Epithelial cell of prostate (primary cell): ENCODE results near the gene TTF1.

Experiments used
- DNase-seq: peaks from one replicate; pipeline ENCODE4 v3.0.0-alpha.2; 2011; ENCODE audit warnings: low read depth, low spot score
- H3K27ac ChIP-seq: fragments of 450-650 bp; 2 replicates; pipeline ENCODE4 v1.5.1; 2017; ENCODE audit warnings: mild to moderate bottlenecking

The TTF1 gene

DNA sequence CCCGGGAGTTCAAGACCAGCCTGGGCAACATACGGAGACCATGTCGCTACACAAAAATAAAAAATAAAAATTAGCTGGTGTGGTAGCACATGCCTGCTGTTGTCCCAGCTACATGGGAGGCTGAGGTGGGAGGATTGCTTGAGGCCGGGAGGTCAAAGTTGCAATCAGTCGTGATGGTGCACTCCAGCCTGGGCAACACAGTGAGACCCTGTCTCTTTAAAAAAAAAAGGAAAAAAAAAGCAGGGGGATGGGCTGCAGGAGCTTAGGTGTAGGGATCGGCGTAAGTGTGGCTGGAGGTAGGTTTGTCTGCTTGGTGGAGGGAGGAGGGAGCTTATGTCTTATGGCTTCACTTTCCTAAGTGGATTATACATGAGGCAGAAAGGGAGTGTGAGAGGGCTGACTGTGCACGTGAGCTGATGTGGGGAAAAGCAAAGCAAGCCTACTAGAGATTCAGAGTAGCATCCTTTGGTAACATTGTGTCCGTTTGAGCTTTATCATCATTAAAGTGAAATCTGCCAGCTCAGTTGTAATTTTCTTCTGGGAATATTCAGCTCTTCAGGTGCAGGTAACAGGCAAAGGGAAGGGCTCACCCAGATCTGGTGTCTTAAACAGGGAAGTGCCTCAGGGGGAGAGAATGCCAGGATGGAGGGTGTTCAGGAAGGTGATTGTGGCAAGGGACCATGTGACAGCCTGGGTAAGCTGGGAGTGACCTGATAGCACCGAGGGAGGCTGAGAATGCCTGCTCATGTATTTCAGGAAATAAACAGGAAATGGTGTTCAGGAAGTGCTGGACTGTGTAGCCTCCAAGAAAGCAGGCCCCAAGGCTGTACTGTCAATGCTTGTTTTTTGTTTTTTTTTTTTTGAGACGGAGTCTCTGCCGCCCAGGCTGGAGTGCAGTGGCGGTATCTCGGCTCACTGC, 34.2 kb downstream of the TTF1 start:
- H3K27ac ChIP-seq = peak overlapping the region; percentile 26

DNA sequence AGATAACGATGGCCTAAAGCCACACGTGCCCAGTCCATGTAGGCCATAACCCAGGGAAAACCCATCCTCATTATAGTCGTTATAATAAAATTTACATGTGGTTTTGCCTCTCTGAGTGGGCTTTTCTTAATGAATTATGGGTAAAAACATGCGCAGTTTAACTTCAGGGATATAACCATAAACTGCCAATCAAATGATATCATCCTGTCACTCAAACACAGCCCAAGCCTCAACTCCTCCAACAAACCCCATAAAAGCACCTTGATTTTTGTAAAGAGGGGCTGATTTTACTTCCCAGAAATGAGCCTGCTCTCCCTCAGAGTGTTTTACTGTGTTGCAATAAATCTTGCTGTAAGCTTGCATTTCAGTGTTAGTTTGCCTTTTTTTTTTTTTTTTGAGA, 36.0 kb downstream of the TTF1 start:
- no peak for DNase-seq
- H3K27ac ChIP-seq = no peak overlapping the region

More for the DNA sequence above, 34.2 kb downstream of the TTF1 start:
- DNase-seq = peak; percentile 33

DNA sequence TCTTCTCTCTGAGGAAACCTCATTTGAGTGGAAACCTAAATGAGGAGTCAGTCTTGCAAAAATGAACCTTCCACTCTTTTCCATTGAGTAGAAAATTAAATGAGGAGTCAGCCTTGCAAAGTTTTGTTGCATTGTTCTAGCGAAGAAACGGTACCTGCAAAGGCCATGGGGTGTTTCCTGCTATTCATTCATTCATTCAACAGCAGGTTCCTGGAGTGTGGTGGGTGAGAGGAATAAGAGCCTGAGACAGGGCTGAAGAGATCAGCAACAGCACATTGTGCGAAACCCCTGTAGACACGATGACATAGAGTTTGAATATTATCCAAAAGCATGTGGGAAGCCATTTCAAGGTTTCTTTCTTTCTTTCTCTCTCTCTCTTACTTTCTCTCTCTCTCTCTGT, 37.2 kb downstream of the TTF1 start:
- no peak overlapping the region for H3K27ac ChIP-seq
- no peak for DNase-seq

DNA sequence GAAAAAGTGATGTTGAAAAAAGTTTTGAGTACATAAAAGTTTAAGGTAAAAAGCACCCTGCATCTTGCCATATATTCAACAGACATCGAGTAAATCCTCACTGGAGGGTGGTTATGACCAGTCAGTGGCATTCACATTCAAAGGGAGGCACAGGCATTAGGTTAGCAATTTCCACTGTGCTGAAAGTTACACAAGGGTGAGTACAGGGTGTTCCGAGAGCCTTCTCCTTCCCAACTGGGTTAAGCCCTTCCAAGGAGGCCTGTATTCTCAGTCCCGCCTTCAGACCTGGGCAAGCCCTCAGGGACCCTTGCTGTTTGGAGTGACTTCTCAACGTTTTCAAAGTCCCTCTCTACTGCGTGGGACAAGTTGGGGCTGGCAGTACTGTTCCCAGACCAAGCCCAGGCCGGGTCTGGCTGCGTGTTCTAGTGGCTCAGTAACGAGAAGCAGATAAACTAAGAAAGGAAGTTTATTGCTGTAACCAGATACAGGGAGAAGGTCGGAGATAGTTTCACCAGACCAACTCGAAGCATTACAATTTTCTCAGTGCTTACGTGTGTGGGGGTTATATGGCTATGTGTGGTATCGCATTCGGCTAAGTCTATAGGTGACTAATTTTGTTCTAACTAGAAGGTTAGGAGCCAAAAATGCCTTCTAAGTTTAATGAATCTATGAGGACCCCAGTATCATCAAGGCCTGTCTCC, 38.9 kb downstream of the TTF1 start:
- H3K27ac ChIP-seq = peak overlapping the region; percentile 6

DNA sequence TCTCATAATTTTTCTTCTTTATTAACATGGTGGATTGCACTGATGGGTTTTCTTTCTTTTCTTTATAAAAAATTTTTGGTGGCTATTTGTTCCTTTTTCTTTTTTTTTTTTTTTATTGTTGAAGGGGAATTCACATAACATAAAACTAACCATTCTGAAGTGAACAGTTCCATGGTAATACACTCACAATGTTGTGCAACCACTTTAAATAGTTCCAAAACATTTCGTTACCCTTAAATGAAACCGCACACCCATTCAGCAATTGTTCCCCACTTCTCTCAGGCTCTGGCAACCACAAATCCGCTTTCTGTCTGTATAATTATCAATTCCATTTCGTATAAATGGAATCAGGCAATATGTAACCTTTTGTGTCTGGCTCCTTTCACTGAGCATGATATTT, 40.2 kb downstream of the TTF1 start:
- no peak overlapping the region for H3K27ac ChIP-seq

More for the DNA sequence above, 38.9 kb downstream of the TTF1 start:
- no peak for DNase-seq

DNA sequence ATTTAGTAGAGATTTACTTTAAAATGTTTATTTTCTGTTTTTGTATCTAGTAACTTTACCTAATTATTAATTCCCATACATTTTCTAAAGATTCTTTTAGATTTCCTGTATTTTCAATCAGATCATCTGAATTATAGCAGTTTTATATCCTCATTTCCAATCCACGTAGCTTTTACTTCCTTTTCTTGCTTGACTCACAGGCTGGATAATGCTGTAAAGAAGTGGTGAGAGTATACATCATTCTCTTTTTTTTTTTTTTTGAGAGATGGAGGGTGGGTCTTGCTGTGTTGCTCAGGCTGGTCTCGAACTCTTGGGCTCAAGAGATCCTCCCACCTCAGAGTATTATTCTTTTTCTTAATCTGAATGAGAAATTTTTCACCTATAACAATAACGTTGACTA, 40.7 kb downstream of the TTF1 start:
- no peak for DNase-seq
- no peak overlapping the region for H3K27ac ChIP-seq

More for the DNA sequence above, 40.2 kb downstream of the TTF1 start:
- DNase-seq = no peak

DNA sequence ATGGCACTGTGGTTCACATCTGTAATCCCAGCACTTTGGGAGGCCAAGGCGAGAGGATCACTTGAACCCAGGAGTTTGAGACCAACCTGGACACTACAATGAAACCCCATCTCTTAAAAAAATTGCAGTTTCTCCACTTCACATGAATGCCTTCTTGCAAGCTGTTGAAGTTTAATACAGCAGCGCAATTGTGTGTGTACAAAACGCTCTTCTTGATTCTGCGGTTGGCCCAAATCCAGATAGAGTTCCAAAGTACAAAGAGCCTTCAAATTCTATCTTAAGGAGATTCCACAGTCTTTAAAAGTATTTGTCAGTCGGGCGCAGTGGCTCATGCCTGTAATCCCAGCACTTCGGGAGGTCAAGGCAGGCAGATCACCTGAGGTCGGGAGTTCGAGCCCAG, 42.6 kb downstream of the TTF1 start:
- no peak for DNase-seq
- H3K27ac ChIP-seq = no peak overlapping the region

DNA sequence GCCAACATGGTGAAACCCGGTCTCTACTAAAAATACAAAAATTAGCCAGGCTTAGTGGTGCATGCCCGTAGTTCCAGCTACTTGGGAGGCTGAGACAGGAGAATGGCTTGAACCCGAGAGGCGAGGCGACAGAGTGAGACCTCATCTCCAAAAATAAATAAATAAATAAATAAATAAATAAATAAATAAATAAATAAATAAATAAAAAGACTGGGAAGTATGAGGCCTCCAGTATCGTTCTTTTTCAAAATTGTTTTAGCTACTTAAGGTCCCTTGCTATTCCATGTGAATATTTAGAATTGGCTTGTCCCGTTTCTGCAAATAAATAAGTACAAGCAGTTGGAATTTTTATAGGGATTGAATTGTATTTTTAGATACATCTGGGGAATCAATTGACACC, 48.9 kb downstream of the TTF1 start:
- peak overlapping the region; percentile 52 for H3K27ac ChIP-seq
- DNase-seq = no peak

DNA sequence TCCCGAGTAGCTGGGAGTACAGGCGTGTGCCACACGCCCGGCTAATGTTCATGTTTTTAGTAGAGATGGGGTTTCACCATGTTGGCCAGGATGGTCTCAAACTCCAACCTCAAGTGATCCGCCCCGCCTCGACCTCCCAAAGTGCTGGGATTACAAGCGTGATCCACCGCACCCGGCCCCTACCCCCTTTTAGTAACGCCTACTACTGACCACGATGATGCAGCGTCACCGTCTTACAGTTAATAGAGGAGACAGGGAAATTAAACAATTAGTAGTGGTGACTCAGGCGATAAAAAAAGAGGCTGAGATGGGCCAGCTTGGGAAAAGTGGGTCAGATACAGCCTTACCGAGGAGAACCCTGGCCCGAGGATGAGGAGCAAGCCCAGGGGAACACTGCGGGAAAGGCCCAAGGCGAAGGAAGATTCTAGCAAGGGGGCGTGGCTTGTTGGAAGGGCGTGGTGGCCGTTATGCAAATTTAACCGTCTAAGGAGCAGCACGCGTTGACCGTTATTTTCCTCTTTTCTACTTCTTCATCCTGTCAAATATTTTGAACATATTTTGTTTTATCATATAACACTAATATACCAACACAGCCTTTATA, 50.2 kb downstream of the TTF1 start:
- DNase-seq = no peak
- no peak overlapping the region for H3K27ac ChIP-seq

DNA sequence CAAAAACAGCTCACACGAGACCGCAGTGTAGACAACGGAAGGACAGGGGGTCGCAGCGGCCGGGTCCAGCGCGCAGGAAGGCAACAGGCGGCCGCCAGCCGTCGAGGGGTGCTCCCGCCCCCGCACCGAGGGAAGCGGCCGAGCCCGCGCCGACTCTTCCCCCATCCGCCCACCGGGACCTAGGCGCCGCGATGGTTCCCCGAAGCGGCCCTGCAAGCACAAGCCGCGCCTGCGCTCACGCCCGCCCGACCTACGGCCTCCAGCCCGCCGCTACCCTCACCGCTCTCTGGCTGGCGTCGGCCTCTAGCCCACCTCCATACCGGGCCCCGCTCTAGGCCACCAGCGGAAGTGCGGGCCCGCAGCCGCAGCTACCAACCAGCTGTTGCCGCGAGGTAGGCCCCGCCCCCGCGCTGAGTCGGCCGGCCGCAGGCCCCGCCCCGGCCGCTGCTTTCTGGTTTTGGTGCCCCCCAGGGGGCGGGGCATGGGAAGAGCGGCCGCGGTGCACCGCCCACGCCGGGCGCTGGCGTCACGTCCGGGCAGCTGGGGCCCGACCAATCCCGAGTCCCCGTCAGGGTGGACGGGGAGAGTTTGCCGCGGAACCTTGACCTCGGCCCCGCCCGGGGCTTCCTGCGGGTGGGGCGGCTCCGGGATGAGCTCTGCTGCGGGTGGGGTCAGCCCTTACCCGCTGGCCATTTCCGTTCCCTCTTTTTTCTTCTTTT, 51.8 kb downstream of the TTF1 start, which contains the start of gene SETX:
SETX (minus strand) TSS at position 350 of the 719 bp plus-strand sequence. CDS start 5,558 bp downstream, outside the sequence.
- peak; percentile 69 for DNase-seq
- peak within 1 kb of the TSS; percentile 90 for H3K27ac ChIP-seq

DNA sequence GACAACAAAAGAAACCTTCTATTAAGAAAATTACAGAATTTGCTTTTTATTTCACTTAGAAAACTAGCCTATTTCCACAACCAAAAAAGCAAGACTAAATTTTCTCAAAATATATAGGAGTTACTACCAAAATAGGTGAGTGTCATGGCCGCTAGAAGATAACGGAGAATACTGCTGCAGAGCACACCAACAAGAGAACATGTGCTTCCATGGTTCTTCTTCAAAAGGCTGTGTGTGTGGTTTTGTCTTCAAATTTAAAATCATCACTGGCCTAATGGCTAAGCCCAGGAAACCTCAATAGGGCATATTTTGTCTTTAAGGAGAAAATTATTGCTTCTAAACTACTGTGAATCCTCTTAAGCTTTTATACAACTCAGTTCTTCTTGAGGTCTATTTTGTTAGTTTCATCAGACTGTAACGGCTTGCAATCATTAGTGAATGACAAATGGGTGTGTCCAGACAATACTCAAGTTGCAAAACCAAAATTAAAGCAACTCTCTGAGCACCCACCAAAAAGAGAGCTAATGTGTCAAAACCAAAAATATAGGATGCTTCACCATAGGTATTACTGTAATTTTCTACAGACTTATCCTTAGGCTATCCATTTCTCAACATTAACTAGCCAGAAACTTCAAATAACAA, 55.1 kb downstream of the TTF1 start:
- peak overlapping the region; percentile 90 for H3K27ac ChIP-seq
- no peak for DNase-seq

DNA sequence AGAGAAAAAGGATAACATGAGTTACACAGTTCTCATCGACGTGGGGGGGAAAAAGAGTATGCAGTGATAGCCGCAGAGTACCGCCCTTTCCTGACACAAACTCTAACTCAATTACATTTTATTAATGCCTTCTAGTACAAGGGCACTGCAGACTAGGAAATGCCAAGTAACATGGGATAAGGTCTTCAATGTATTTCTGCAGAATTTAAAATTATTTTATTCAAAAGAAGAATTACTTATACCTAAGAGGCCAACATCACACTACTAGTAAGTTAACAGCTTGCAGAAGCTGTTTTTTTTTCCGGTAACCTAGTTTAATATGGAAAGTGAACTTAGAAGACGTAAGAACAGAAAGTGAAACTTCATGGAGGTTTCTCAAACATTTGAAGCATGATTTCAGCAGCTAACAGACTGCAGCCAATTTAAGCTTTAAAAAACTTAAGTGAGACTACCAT, 55.8 kb downstream of the TTF1 start:
- no peak for DNase-seq
- peak overlapping the region; percentile 90 for H3K27ac ChIP-seq

DNA sequence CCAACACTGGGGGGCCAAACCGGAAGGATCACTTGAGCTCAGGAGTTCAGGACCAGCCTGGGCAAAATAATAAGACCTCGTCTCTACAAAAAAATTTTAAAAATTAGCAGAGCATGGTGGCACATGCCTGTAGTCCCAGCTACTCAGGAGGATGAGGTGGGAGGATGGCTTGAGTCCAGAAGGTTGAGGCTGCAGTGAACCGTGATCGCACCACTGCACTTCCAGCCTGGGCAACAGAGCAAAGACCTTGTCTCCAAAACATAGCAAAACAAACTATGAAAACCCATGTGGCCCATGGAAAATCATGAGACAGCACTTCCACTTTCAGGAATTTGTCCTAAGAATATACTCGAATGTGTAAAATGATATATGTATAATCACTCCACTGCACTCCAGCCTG, 58.0 kb downstream of the TTF1 start:
- H3K27ac ChIP-seq = no peak overlapping the region
- DNase-seq = no peak

DNA sequence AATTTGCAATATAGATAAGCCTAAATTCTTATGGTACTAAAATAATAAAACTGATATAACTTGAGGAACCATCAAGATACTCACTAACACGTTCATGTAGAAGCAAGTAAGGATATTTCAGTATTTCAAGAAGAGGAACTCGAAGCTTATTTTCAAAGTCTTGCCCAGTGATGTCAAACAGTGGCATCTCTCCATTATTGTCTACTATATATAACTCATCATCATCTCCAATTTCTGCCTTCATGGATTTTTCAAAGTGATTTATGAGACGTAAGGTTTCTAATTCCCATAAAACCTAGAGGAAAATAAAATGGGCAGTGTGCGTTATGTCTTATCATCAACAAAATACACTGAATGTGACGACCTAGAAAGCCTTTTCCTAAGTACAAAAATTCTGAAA, 60.5 kb downstream of the TTF1 start:
- no peak overlapping the region for H3K27ac ChIP-seq
- no peak for DNase-seq

DNA sequence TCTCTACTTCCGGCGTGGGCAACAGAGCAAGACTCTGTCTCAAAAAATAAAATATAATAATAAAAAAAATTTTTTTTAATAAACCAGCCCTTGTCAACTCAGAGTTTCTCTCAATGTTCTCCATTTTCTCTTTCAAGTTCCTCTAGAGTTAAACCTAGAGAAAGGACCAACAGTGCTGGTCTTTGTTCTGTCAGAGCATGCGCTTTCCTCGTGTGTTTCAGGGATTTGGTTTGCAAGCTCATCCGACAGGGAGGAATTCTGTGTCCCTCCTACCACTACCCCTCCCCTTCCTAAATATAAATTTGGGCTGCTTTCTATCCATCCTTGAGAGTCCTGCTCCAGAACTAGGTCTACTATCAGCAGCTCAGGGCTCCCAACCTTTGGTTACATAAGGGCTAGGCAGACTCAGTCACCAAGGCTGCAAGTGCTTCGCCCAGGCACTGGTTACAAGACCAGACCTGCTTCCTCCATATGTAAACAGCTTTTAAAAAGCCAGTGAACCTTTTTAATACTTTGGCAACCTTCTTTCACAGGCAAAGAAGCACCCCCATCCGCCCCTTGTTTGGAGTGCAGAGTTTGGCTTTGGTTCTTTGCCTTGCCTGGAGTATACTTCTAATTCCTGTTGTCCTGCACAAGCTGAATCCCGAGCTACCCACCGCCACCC, 65.3 kb downstream of the TTF1 start:
- peak; percentile 29 for DNase-seq
- H3K27ac ChIP-seq = peak overlapping the region; percentile 25

DNA sequence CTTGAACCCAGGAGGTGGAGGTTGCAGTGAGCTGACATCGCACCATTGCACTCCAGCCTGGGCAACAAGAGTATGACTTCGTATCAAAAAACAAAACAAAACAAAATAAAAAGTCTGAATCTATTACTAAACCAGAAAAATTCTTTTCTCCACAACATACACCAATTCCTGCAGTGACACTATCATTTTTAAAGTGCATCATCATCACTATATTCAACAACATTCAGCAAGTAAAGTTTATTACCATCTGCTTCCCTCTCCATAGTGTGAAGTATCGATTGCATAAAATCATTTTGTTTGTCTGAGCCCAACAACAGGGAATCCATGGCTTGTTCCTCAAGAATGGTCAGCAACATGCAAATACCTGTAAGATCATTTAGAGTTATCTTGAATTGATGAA, 72.3 kb downstream of the TTF1 start:
- no peak for DNase-seq
- no peak overlapping the region for H3K27ac ChIP-seq

DNA sequence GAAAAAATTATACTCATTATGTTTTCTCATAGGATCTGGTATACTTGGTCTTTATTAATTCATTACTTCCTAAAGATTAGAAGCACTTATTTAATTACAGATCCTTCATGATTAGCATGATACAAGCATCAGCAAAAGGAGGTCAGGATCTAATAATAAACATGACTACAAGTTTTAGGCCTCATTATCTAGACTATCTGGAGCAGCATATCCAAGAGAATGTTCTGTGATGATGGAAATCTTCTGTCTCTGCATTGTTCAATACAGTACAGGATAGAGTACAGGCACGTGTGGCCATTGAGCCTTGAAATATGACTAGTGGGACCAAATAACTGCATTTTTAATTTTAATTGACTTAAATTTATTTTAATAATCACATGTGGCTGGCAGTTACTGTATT, 73.1 kb downstream of the TTF1 start:
- no peak overlapping the region for H3K27ac ChIP-seq
- no peak for DNase-seq

DNA sequence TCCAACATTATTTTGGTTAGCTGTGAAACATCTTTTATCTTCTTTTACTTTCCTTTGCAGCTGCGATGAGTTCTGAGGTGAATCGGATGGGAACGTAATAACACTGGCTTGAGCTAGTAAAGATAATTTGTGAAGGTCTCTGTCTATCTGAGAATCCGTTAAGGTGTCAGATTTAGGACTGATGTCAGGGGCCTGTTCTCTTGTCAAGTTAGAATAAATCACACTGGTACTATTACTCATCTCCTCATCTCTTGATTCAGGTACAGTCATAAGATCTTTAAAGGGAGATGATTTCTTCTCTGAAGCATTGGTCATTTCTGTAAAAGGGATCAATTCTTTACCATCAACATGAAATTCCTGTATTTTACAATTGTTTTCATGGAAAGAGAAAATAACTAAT, 78.1 kb downstream of the TTF1 start:
- no peak for DNase-seq
- no peak overlapping the region for H3K27ac ChIP-seq

DNA sequence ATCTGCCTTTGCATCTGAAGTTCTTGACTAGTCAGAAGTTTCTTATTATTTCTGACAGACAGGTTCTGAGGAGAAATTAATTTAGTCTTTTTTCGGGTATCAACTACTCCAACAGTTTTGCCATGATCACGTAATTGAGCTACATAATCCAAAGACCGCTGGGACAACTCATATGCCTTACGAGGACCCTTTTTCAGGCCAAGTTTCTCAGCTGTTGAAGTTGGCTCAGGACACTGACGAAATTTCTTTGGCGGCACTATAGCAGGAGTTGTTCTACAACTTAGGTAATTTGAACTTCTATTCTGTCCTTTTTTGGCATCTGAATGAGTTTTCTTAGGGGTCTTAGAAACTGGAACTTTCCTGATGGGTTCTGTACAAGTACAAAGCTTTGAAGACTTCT, 79.1 kb downstream of the TTF1 start:
- no peak overlapping the region for H3K27ac ChIP-seq
- DNase-seq = no peak
